HEK293T (cell line): ENCODE measurements around the gene A2ML1.
"Not testable (repeated sequence)": the region's sequence is repeated elsewhere in the genome, so short reads cannot be mapped to it uniquely, and the experiment has no call there.

ENCODE experiments used
- CTCF ChIA-PET: fragments of 350-600 bp; formaldehyde crosslinking; extraction: SDS; loops from one replicate; lab custom pipeline; 2021; ENCODE audit warnings: antibody characterized with exemption, inconsistent platforms; lab: Yijun Ruan, JAX
- POLR2A ChIA-PET: fragments of 350-600 bp; formaldehyde crosslinking; extraction: SDS; loops from one replicate; lab custom pipeline; 2020; ENCODE audit warnings: antibody characterized with exemption, inconsistent platforms; lab: Yijun Ruan, JAX
- DNase-seq: peaks from one replicate; pipeline ENCODE4 v3.0.0; 2012; ENCODE audit warnings: mixed read lengths; ENCODE audit errors: extremely low spot score
- ARNT ChIP-seq: fragments of 450-650 bp; IDR thresholded peaks from 2 replicates; pipeline ENCODE4 v1.6.1; 2017; ENCODE audit warnings: mild to moderate bottlenecking
- BHLHE40 ChIP-seq: fragments of 450-650 bp; IDR thresholded peaks from 2 replicates; pipeline ENCODE4 v1.6.1; 2016; ENCODE audit warnings: mild to moderate bottlenecking, moderate library complexity, borderline replicate concordance
- CTBP1 ChIP-seq: fragments of 450-650 bp; IDR thresholded peaks from 2 replicates; pipeline ENCODE4 v1.6.1; 2016; ENCODE audit warnings: borderline replicate concordance
- ELF4 ChIP-seq: fragments of 450-650 bp; IDR thresholded peaks from 2 replicates; pipeline ENCODE4 v1.6.1; 2017; ENCODE audit warnings: antibody characterized with exemption
- FOXA1 ChIP-seq: fragments of 450-650 bp; IDR thresholded peaks from 2 replicates; pipeline ENCODE4 v1.6.1; 2016; ENCODE audit warnings: mild to moderate bottlenecking
- FOXK2 ChIP-seq: fragments of 450-650 bp; IDR thresholded peaks from 2 replicates; pipeline ENCODE4 v1.6.1; 2016; ENCODE audit warnings: mild to moderate bottlenecking
- FOXM1 ChIP-seq: fragments of 450-650 bp; IDR thresholded peaks from 2 replicates; pipeline ENCODE4 v1.6.1; 2017; ENCODE audit warnings: mild to moderate bottlenecking, borderline replicate concordance
- HDGF ChIP-seq: fragments of 450-650 bp; IDR thresholded peaks from 2 replicates; pipeline ENCODE4 v1.6.1; 2017; ENCODE audit warnings: antibody characterized with exemption, borderline replicate concordance
- L3MBTL2 ChIP-seq: fragments of 450-650 bp; conservative IDR thresholded peaks from 2 replicates; pipeline ENCODE4 v1.6.1; 2016; ENCODE audit warnings: mild to moderate bottlenecking
- LEF1 ChIP-seq: fragments of 450-650 bp; IDR thresholded peaks from 2 replicates; pipeline ENCODE4 v1.6.1; 2017; ENCODE audit warnings: mild to moderate bottlenecking, borderline replicate concordance
- NFRKB ChIP-seq: fragments of 450-650 bp; IDR thresholded peaks from 2 replicates; pipeline ENCODE4 v1.6.1; 2016; ENCODE audit warnings: mild to moderate bottlenecking, moderate library complexity
- SP1 ChIP-seq: fragments of 450-650 bp; IDR thresholded peaks from 2 replicates; pipeline ENCODE4 v1.6.1; 2017
- SUZ12 ChIP-seq: fragments of 450-650 bp; IDR thresholded peaks from 2 replicates; pipeline ENCODE4 v1.6.1; 2016; ENCODE audit warnings: mild to moderate bottlenecking
- TARDBP ChIP-seq: fragments of 450-650 bp; IDR thresholded peaks from 2 replicates; pipeline ENCODE4 v1.6.1; 2016
- ZNF384 ChIP-seq: fragments of 450-650 bp; IDR thresholded peaks from 2 replicates; pipeline ENCODE4 v1.6.1; 2016
- TF ChIP-seq, protein P1 (sequence below): fragments of 450-650 bp; IDR thresholded peaks from 2 replicates; pipeline ENCODE4 v1.6.1; 2016

Gene A2ML1

DNA sequence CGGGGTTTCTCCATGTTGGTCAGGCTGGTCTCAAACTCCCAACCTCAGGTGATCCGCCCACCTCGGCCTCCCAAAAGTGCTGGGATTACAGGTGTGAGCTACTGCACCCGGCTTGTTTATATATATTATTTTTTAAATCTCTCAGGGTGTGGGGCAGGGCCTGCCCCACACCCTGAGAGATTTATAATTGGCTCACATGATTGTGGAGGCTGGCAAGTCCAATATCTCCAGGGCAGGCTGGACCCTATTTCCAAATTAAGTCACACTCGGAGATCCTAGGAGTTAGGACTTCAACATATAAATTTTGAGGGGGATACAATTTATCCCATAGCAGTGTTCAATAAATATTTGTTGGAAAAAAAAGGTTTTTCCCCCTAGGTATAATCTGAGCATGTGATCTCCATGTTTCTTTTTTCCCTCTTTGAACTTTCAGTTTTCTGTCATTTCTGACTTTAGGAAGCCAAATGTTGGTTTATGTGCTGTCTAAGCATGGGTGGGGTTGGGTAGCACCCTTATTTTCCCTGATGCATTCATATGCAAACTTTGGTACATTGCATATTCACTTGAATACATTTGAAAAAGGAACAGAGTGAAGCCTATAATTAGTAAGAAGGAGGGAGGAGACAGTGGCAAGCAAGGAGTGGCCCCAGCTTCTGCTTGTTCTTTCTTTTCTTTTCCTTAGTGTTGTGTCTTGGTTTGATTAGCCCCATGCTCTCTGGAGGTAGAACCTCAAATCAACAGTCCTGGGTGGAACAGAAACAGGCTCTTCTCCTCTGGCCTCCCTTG is 8.7 kb upstream of the A2ML1 start:
- POLR2A ChIA-PET: no interaction called here
- no peak for TF ChIP-seq ELF4
- no peak for TF ChIP-seq FOXM1
- no peak for TF ChIP-seq TARDBP
- TF ChIP-seq SUZ12: no peak
- TF ChIP-seq SP1: no peak
- no peak for TF ChIP-seq LEF1
- no peak for TF ChIP-seq HDGF
- DNase-seq: no peak
- CTCF ChIA-PET: no interaction called here

DNA sequence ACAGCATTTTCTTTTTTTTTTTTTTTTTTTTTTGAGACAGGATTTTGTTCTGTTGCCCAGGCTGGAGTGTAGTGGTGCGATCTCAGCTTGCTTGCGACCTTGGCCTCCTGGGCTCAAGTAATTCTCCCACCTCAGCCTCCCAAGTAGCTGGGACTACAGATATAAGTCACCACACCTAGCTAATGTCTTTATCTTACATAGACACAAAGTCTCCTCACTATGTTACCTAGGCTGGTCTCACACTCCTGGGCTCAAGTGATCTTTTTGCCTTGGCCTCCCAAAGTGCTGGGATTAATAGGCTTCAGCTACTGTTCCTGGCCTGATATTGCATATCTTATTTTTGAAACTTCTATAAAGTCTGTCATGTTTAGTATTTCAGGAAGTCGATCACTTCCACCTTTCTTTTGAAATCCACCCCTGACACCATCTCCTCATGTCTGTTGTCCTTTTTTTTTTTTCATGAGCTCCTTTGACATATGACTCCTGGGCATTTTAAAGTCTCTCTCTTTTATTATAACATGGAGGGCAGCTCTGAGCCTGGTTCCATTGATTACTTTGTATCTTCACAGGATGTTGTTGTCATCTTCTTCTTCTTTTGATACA is 5.9 kb upstream of the A2ML1 start:
- TF ChIP-seq TARDBP (no peak), L3MBTL2 (no peak), SP1 (no peak), FOXM1 (no peak), FOXA1 (no peak), LEF1 (no peak), ELF4 (no peak), CTBP1 (no peak)
- POLR2A ChIA-PET: interaction anchor here (1.1 kb wide), 1 partner anchor 56 kb away, joined by 3 read pairs; no protein-coding TSS in a partner anchor
- no peak for DNase-seq
- CTCF ChIA-PET: interaction anchor here (1.3 kb wide), 1 partner anchor 74 kb away, joined by 3 read pairs; no protein-coding TSS in a partner anchor

DNA sequence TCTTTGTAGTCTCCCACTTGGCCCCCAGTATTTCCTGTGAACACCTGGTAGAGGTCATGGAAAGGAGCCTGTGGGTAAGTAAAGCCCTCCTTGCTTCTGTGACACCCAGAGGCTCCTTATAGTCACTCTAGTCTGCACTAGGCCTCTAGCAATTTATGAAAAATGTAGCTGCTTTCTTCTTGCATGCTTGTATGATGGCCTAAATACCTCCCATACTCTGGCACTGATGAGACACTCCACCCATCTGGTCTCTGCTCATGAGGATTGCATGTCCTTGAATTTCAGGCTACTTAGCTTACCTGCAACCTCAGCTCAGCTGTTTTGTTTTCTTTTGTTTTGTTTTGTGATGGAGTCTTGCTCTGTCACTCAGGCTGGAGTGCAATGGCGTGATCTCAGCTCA is 4.6 kb upstream of the A2ML1 start:
- TF ChIP-seq HDGF (no peak), FOXK2 (no peak), BHLHE40 (no peak), NFRKB (no peak), FOXM1 (no peak), ELF4 (no peak), ARNT (no peak), SUZ12 (no peak), CTBP1 (no peak), ZNF384 (no peak)
- ChIA-PET POLR2A (no interaction called here), CTCF (interaction anchor here (0.8 kb wide), 1 partner anchor 73 kb away, joined by 3 read pairs; no protein-coding TSS in a partner anchor)
- DNase-seq: no peak

DNA sequence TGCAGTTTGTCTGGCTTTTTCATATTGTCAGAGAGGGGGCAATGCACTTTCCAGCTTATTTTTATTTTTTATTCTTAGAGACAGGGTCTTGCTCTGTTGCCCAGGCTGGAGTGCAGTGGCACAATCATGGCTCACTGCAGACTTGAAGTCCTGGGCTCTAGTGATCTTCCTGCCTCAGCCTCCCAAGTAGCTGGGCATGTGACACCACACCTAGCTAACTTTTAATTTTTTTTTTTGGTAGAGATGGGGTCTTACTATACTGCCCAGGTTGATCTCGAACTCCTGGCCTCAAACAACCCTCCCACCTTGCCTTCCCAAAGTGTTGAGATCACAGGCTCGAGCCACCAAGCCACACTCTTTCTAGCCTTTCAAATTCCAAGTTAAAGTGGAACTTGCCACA is 3.9 kb upstream of the A2ML1 start:
- ChIA-PET CTCF (interaction anchor here (0.8 kb wide), 1 partner anchor 72 kb away, joined by 3 read pairs; no protein-coding TSS in a partner anchor), POLR2A (no interaction called here)
- no peak for DNase-seq
- no peak for TF ChIP-seq NFRKB
- no peak for TF ChIP-seq ZNF384
- no peak for TF ChIP-seq SUZ12
- TF ChIP-seq TARDBP: no peak
- no peak for TF ChIP-seq SP1
- TF ChIP-seq L3MBTL2: no peak
- no peak for TF ChIP-seq FOXK2
- no peak for TF ChIP-seq FOXA1
- TF ChIP-seq HDGF: no peak
- TF ChIP-seq FOXM1: no peak
- no peak for TF ChIP-seq BHLHE40
- TF ChIP-seq LEF1: no peak
- TF ChIP-seq, protein P1, sequence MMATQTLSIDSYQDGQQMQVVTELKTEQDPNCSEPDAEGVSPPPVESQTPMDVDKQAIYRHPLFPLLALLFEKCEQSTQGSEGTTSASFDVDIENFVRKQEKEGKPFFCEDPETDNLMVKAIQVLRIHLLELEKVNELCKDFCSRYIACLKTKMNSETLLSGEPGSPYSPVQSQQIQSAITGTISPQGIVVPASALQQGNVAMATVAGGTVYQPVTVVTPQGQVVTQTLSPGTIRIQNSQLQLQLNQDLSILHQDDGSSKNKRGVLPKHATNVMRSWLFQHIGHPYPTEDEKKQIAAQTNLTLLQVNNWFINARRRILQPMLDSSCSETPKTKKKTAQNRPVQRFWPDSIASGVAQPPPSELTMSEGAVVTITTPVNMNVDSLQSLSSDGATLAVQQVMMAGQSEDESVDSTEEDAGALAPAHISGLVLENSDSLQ: no peak
- TF ChIP-seq ARNT: no peak
- no peak for TF ChIP-seq ELF4
- TF ChIP-seq CTBP1: no peak

DNA sequence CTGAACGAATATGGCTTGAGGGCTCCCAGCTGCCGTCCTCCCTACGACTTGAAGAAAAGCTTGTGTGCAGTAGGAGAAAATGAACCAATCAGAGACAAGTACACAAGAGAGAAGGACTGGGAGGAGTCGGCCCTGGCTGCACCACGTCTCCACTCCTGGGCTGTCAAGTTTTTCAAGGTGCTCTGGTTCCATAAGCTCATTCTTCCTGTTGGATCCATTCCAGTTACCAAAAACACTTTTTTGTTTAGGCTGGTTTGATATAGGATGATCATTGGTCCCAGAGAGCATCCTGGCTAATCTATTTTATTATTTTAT is 2.8 kb upstream of the A2ML1 start:
- DNase-seq: no peak
- CTCF ChIA-PET: no interaction called here
- TF ChIP-seq, protein P1: no peak
- TF ChIP-seq L3MBTL2 (no peak), SP1 (no peak), NFRKB (no peak), FOXK2 (no peak), SUZ12 (no peak), TARDBP (no peak), LEF1 (no peak), ARNT (no peak), CTBP1 (no peak), FOXA1 (no peak), HDGF (no peak), FOXM1 (no peak), ELF4 (no peak), BHLHE40 (no peak), ZNF384 (no peak)
- POLR2A ChIA-PET: interaction anchor here (0.6 kb wide), 1 partner anchor 35 kb away, joined by 3 read pairs; no protein-coding TSS in a partner anchor

DNA sequence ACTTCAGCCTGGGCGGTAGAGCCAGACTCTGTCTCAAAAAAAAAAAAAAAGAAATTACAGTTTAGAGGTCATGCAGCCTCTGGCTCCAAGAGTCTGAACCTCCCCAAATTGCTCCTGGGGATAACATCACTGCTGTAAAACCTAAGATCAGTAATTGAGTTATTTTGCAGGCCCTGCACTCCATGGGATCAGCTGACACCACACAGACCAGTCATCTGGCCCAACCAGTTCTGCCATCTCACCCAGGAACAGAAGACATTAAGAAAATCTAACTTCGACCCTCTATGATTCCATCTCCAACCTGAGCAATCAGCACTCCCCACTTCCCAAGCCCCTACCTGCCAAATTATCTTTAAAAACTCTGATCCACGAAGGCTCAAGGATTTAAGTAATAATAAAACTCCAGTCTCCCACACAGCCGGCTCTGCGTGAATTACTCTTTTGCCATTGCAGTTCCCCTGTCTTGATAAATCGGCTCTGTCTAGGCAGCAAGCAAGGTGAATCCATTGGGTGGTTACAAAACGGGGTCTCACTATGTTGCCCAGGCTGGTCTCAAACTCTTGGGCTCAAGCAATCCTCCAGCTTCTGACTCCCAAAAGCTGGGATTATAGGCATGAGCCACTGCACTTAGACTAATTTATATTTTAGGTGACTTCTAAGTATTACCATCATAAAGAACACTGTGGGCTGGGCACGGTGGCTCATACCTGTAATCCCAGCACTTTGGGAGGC is 1.6 kb upstream of the A2ML1 start:
- CTCF ChIA-PET, POLR2A ChIA-PET, DNase-seq: not testable (repeated sequence)
